ENCODE data around the gene CLDND1. TPM values are rescaled to one million over a fixed set of nuclear protein-coding genes. Genes with fewer than 3 reads are reported as not detected.

The CLDND1 gene
- total RNA-seq, 1 donor from 2014 or later, result 67.1 TPM

GRCh38 chr3:98528474-98529346 lies 6.0 kb upstream of the CLDND1 start:
- intact Hi-C loops (cut with DNase I), result no loop called here
- DNase-seq (ENCODE audit: missing footprints) (no peak), ATAC-seq (no peak)

DNA sequence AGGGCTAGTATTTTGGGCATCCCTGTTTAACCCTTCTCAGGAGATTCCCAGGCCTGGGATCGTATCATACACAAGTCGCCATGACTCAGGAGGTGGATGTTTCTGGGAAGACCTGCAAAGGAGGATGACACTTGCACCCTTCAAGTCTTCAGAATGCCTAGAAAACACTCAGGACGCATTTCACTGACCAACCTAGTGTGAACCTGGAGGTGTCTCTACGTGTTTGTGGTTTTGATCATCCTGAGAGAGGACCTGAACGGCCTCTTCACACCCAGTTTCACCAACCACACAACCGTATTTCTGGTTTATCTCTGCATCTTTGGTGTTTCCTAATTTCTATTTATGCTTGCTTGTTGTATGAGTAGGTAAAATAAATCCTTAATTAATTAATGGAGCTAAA lies 2.8 kb upstream of the CLDND1 start:
- no peak for ATAC-seq
- DNase-seq (ENCODE audit: missing footprints), result no peak
- intact Hi-C loops (cut with DNase I), result no loop called here

DNA sequence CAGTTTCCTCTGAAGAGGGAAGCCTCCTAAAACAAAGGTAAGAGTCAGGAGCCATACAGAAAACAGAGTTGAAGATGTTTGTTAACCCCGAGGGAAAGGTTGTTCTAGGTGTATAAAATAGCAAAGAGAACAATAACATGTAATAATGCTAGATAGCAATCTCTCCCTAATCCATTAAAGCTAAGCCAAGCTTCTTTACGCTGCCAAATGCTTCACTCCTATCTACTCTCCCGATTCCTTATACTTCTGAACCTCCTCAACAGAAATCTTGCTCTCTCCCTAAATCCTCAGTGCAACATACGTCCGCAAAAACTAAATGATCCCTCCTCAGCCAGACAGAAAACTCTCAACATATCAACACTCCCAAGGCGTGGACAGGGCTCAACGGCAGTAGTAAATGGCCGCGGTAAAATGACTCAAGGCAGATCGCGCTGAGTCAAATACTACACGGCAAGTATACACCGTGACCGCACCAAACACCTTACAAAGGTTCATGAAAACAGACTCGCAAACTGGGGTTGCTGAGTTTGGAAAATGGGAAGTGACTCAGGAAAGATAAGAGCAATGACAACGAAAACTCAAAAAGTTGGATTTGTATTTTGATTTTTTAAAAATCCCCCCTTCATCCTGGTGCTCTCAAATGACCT lies 682 bp downstream of the CLDND1 start:
- intact Hi-C loops (cut with DNase I), result loop anchor here (2.0 kb wide), 2 partner anchors 71 to 379 kb away; partner anchors contain the start of genes CPOX and DCBLD2
- peak; percentile 72 for DNase-seq (ENCODE audit: missing footprints)
- peak; percentile 42 for ATAC-seq

DNA sequence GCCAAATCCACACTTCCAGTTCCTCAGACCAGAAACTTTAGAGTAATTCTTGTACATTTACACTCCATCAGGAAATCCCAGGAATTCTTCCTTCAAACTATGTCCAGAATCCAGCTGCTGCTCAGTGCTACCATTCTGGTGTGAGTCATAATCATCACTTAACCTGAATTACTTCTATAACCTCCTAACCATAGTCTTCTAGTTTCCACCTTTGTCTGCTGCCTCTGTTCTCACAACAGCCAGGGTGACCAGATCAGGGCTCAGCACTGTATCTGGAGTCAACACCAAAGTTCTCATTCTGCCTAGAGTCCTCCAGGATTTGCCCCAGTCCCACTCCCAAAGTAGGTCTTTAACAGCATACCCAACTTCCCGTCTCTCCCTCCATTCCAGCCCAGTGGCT lies 3.4 kb downstream of the CLDND1 start:
- DNase-seq (ENCODE audit: missing footprints) (no peak), ATAC-seq (no peak)
- intact Hi-C loops (cut with DNase I), result no loop called here

DNA sequence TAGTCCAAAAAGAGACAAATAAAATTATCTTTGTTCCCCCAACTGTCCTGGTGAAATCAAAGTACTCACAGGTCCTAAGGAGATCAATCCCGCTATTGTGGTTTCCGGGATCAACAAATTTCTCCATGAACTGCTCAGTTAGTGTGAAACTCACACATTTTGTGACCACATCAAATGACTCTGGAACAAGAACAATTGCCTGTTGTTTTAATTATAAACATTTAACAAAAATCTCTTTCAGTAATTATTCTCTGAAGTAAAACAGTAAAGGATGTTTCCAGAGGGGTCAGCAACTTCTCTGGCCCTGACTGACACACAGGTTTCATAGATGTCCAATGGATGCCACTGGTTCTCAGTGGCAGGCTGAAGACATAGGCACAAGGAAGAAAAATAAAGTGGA lies 3.9 kb downstream of the CLDND1 start:
- intact Hi-C loops (cut with DNase I), result no loop called here
- DNase-seq (ENCODE audit: missing footprints), result no peak
- no peak for ATAC-seq

DNA sequence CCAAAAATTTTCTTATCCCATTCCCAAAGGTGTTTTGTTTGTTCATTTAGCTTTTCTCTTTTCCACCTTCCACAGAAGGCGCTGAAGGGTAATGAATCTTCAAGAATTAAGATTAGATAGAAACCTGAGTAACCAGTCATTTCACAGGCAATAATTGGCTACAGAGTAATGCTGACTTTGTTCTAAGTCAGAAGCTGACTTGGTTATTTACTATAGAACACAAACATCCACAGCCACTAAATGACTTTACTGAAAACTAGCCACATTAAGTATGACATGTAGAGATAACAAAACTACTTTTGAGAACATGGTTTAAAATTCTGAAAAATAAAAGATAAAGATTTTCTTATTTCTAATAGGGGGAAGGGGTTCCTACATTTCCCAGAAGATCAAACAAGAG lies 7.8 kb downstream of the CLDND1 start:
- no peak for DNase-seq (ENCODE audit: missing footprints)
- intact Hi-C loops (cut with DNase I), result no loop called here

GRCh38 chr3:98513736-98514135 lies 9.0 kb downstream of the CLDND1 start:
- intact Hi-C loops (cut with DNase I), result no loop called here

More for the DNA sequence above, 7.8 kb downstream of the CLDND1 start:
- ATAC-seq, result no peak

GRCh38 chr3:98513091-98513511 lies 9.6 kb downstream of the CLDND1 start:
- intact Hi-C loops (cut with DNase I), result no loop called here
- DNase-seq (ENCODE audit: missing footprints), result no peak

More at GRCh38 chr3:98513736-98514135, 9.0 kb downstream of the CLDND1 start:
- ATAC-seq, result no peak
- no peak for DNase-seq (ENCODE audit: missing footprints)

GRCh38 chr3:98512576-98512975 lies 10.1 kb downstream of the CLDND1 start:
- ATAC-seq (no peak), DNase-seq (ENCODE audit: missing footprints) (no peak)
- intact Hi-C loops (cut with DNase I), result no loop called here

More at GRCh38 chr3:98513091-98513511, 9.6 kb downstream of the CLDND1 start:
- no peak for ATAC-seq

DNA sequence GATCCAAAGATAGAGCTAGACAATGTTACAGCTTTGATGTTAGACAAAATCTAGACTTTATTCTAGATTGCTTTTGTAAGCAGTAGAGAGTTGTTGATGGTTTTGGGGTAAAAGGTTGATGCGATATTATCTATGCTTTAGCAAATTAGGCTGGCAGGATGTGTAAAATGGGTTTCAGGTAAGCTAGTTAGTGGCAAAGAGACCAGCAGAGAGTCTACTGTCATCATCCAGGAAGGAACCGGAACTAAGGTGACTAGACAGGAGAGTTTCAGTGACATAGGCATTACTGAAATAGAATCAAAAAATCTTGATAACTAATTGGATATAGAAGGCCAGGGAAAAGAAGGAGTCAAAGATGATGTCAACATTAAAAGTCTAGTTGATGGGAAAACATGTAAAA lies 14.1 kb downstream of the CLDND1 start:
- ATAC-seq (no peak), DNase-seq (ENCODE audit: missing footprints) (no peak)
- intact Hi-C loops (cut with DNase I), result no loop called here

- intact Hi-C loops (cut with DNase I), result no loop called here
- DNase-seq (ENCODE audit: missing footprints), result no peak
- no peak for ATAC-seq
Measured at GRCh38 chr3:98504539-98504938, 18.2 kb downstream of the CLDND1 start.

DNA sequence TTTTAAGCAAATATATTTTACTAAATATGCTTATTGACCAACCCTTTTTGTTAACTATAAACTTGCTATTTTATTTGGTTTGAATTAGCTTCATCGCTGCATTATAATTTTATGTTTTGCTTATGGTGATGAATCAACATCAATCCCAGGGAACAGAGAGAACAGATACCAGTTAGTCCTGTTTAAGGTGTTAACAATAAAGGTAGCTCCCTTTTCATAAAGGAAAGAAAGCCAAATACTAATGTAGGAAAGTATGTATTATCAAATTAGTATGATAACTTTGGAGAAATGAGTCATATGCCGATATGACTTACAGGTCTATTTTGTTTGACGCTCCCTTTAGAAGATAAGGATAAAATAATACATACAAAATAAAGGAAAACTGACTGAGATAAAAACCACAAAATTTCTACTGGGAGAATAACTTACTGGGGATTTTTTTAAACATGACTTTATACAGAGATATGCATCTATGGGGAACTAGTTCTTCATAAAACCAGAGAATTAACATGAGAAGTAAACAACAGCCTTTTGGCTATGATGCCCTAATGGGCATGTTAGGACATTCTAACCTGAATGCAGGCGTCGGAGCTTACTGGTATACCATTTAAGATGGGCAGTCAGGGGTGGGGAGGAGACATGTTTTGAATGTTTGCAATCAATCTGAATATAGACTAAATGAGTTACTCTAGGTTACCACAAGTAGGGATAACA lies 20.7 kb downstream of the CLDND1 start:
- DNase-seq (ENCODE audit: missing footprints) (no peak), ATAC-seq (no peak)
- intact Hi-C loops (cut with DNase I), result no loop called here

- intact Hi-C loops (cut with DNase I), result no loop called here
- ATAC-seq, result no peak
- DNase-seq (ENCODE audit: missing footprints), result no peak
Measured at GRCh38 chr3:98501270-98501669, 21.4 kb downstream of the CLDND1 start.

DNA sequence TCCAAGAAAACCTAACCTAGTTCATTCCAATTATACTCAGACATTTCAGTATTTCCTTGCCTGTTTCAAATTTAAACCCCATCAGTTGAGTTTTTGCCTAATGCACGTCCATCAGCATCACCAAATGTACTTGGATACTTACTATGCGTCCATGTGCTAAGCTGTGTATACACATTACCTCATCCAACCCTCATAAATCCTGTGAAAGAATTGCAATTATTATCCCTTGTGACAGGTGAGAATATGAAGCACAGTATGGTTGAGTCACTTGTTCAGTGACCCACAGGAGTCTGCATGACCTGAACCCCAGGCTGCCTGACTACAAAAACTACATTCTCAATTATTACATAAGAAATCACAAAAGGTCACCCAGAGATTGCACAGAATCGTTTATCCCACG lies 22.7 kb downstream of the CLDND1 start:
- no peak for DNase-seq (ENCODE audit: missing footprints)
- ATAC-seq, result no peak
- intact Hi-C loops (cut with DNase I), result no loop called here

GRCh38 chr3:98497381-98497780 lies 25.3 kb downstream of the CLDND1 start, which contains the start of gene OR5K2:
Gene OR5K2 (plus strand): TSS chr3:98497681. CDS start chr3:98497681, 0 bp downstream.
- DNase-seq (ENCODE audit: missing footprints) (no peak), ATAC-seq (no peak)
- intact Hi-C loops (cut with DNase I), result no loop called here

GRCh38 chr3:98483626-98484025 lies 39.1 kb downstream of the CLDND1 start:
- ATAC-seq (no peak), DNase-seq (ENCODE audit: missing footprints) (no peak)
- intact Hi-C loops (cut with DNase I), result no loop called here

- intact Hi-C loops (cut with DNase I), result no loop called here
- ATAC-seq (no peak), DNase-seq (ENCODE audit: missing footprints) (no peak)
Measured at GRCh38 chr3:98482717-98483482, 39.8 kb downstream of the CLDND1 start.

All from Right ventricle myocardium inferior (tissue), 1 donor.